Smooth muscle cell (in vitro differentiated cells): Measurements from ENCODE around the gene SURF4. TPM values are rescaled to one million over a fixed set of nuclear protein-coding genes. Genes with fewer than 3 reads are reported as not detected.
"Not testable (repeated sequence)": the region's sequence is repeated elsewhere in the genome, so short reads cannot be mapped to it uniquely, and the experiment has no call there.

Experiments used
- DNase-seq: peaks from one replicate; lab custom pipeline; 2025; ENCODE audit not compliant: unreplicated experiment; lab: John Stamatoyannopoulos, UW
- H2AFZ ChIP-seq: fragments of 200-600 bp; sonication (generic); 2 replicates; pipeline ENCODE4 v1.6.0; 2016; ENCODE audit warnings: antibody characterized with exemption, low read depth, mild to moderate bottlenecking
- H3F3A ChIP-seq: fragments of 200-600 bp; sonication (generic); 2 replicates; pipeline ENCODE4 v1.6.0; 2017; ENCODE audit warnings: antibody characterized with exemption, low read depth
- H3K27ac ChIP-seq: fragments of 200-600 bp; sonication (generic); 2 replicates; pipeline ENCODE4 v1.5.1; 2016; ENCODE audit warnings: low read depth, mild to moderate bottlenecking
- H3K27me3 ChIP-seq: fragments of 200-600 bp; sonication (generic); 2 replicates; pipeline ENCODE4 v1.6.1; 2016; ENCODE audit warnings: low read depth, mild to moderate bottlenecking
- H3K36me3 ChIP-seq: fragments of 200-600 bp; sonication (generic); 2 replicates; pipeline ENCODE4 v1.5.1; 2016; ENCODE audit warnings: low read depth
- H3K4me1 ChIP-seq: fragments of 200-600 bp; sonication (generic); 2 replicates; pipeline ENCODE4 v1.5.1; 2016; ENCODE audit warnings: low read depth
- H3K4me2 ChIP-seq: fragments of 200-600 bp; sonication (generic); 2 replicates; pipeline ENCODE4 v1.6.0; 2016; ENCODE audit warnings: mild to moderate bottlenecking
- H3K4me3 ChIP-seq: fragments of 200-600 bp; sonication (generic); 2 replicates; pipeline ENCODE4 v1.5.1; 2016; ENCODE audit warnings: mild to moderate bottlenecking
- H3K79me2 ChIP-seq: fragments of 200-600 bp; sonication (generic); 2 replicates; pipeline ENCODE4 v1.6.0; 2016; ENCODE audit warnings: low read depth, mild to moderate bottlenecking
- H3K9ac ChIP-seq: fragments of 200-600 bp; sonication (generic); 2 replicates; pipeline ENCODE4 v1.6.0; 2016; ENCODE audit warnings: low read depth
- H3K9me3 ChIP-seq: fragments of 200-600 bp; sonication (generic); replicated peaks from 2 replicates; pipeline ENCODE4 v1.5.1; 2016; ENCODE audit warnings: low read depth
- H4K20me1 ChIP-seq: fragments of 200-600 bp; sonication (generic); 2 replicates; pipeline ENCODE4 v1.6.0; 2016; ENCODE audit warnings: low read depth
- WGBS: methylation state at CpG from one replicate; pipeline ENCODE4 v1.1.7; 2016; ENCODE audit warnings: low lambda C conversion rate; 5-methylcytosine and 5-hydroxymethylcytosine counted together
- polyA plus RNA-seq: library from polyadenylated mRNA; unstranded; fragments of >200 nt; fragmentation: Nextera tagmentation; extraction: Ambion mirVana; gene quantifications from 2 replicates; pipeline ENCODE4 v1.2.1, GENCODE V29; 2016
- total RNA-seq: library from RNA; depleted of rRNA; stranded (reverse); fragments of >200 nt; gene quantifications from 2 replicates; pipeline ENCODE4 v1.2.3, GENCODE V29; 2014
- TF ChIP-seq, protein P1 (sequence below): fragments of 200-600 bp; sonication (generic); IDR thresholded peaks from 2 replicates; pipeline ENCODE4 v1.5.1; 2017; ENCODE audit warnings: borderline replicate concordance, mild to moderate bottlenecking, antibody characterized with exemption; ENCODE audit not compliant: insufficient read depth, poor library complexity, severe bottlenecking

The SURF4 gene
- total and polyA plus RNA-seq, 2 experiments from 2014 or later, result 353 to 396 TPM

DNA sequence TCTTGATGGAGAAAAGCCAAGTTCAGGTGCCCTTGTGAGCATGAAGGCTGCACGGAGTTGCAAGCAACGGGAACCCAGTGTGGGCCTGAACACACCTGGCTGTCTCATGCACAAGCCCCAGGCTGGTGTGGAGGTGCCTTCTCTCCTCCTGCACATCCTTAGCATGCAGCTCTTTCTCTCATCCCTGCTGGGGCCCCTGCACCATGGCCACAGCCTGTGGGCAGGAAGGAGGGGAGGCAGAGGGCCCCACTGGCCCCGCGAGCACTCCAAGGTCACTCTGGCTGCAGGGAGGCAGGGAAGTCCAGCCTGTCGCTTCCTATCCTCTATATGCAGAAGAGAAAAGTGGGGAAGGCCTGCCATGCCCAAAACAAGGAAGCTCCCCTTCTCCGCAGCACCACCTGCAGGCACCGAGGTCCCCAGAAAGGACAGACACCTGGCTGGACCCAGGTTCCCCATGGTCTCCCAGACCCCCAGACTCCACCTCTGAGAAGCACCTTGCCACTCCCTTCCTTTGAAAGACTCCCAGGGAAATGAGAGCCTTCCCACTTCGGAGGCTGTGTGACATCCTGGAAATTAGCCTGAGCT, 18.9 kb upstream of the SURF4 start:
- DNase-seq, result no peak
- Histone ChIP-seq H3K27me3 (no peaks in the 10 kb centered on the region), H3K79me2 (no peaks in the 10 kb centered on the region), H3K4me3 (no peak overlapping the region), H3K4me2 (no peak overlapping the region), H3K9ac (no peak overlapping the region), H3K9me3 (no peaks in the 10 kb centered on the region), H4K20me1 (no peaks in the 10 kb centered on the region), H3K4me1 (no peaks in the 10 kb centered on the region), H3K36me3 (no peaks in the 10 kb centered on the region), H3K27ac (no peak overlapping the region), H3F3A (no peaks in the 10 kb centered on the region), H2AFZ (no peak overlapping the region)
- WGBS, result 74% methylated on average over 8 of the region's 8 CpGs
- TF ChIP-seq, protein P1, sequence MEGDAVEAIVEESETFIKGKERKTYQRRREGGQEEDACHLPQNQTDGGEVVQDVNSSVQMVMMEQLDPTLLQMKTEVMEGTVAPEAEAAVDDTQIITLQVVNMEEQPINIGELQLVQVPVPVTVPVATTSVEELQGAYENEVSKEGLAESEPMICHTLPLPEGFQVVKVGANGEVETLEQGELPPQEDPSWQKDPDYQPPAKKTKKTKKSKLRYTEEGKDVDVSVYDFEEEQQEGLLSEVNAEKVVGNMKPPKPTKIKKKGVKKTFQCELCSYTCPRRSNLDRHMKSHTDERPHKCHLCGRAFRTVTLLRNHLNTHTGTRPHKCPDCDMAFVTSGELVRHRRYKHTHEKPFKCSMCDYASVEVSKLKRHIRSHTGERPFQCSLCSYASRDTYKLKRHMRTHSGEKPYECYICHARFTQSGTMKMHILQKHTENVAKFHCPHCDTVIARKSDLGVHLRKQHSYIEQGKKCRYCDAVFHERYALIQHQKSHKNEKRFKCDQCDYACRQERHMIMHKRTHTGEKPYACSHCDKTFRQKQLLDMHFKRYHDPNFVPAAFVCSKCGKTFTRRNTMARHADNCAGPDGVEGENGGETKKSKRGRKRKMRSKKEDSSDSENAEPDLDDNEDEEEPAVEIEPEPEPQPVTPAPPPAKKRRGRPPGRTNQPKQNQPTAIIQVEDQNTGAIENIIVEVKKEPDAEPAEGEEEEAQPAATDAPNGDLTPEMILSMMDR, result no peak

DNA sequence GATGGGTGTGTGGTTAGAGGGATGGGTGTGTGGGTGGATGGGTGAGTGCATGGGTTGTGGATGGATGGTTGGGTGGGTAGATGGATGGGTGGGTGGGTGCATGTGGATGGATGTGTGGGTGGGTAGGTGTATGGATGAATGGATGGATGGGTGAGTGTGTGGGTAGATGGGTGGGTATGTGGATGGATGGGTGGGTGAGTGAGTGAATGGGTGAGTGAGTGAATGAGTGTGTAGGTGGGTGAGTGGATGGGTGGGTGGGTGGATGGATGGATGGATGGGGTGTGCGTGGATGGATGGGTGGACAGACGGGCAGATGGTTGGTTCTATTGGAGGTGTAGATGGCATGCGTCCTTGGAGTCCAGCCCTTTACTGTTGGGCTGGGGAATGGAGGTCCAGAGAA, 17.5 kb upstream of the SURF4 start:
- Histone ChIP-seq H3K79me2 (no peaks in the 10 kb centered on the region), H3K9ac (no peak overlapping the region), H3F3A (no peaks in the 10 kb centered on the region), H3K9me3 (no peaks in the 10 kb centered on the region), H3K36me3 (no peaks in the 10 kb centered on the region), H3K27me3 (no peaks in the 10 kb centered on the region), H3K4me1 (no peaks in the 10 kb centered on the region), H3K4me3 (no peak overlapping the region), H4K20me1 (no peaks in the 10 kb centered on the region), H2AFZ (no peak overlapping the region), H3K4me2 (no peak overlapping the region), H3K27ac (no peak overlapping the region)
- TF ChIP-seq, protein P1, result no peak
- no peak for DNase-seq
- WGBS, result 100% methylated on average over 1 of the region's 3 CpGs

DNA sequence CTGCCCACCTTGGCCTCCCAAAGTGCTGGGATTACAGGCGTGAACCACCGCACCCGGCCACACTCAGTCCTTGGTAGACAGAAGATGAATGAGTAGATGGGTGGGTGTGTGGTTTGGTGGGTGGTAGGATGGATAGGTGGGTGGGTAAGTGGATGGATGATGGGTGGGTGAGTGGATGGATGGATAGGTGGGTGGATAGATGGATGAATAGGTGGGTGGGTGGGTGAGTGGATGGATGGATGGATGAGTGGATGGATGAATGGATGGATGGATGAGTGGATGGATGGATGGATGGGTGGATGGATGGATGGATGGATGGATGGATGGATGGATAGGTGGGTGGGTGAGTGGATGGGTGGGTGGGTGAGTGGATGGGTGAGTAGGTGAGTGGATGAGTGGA, 16.4 kb upstream of the SURF4 start:
- H3F3A ChIP-seq, H4K20me1 ChIP-seq, DNase-seq, H3K79me2 ChIP-seq, H3K27me3 ChIP-seq, H3K9me3 ChIP-seq, H3K4me2 ChIP-seq, H3K36me3 ChIP-seq, H3K27ac ChIP-seq, H2AFZ ChIP-seq, H3K9ac ChIP-seq, H3K4me3 ChIP-seq, H3K4me1 ChIP-seq: not testable (repeated sequence)
- WGBS, result 95% methylated on average over 3 of the region's 3 CpGs

DNA sequence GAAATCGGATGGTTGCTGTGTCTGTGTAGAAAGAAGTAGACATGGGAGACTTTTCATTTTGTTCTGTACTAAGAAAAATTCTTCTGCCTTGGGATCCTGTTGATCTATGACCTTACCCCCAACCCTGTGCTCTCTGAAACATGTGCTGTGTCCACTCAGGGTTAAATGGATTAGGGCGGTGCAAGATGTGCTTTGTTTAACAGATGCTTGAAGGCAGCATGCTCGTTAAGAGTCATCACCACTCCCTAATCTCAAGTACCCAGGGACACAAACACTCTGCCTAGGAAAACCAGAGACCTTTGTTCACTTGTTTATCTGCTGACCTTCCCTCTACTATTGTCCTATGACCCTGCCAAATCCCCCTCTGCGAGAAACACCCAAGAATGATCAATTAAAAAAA, 15.6 kb upstream of the SURF4 start:
- H3K79me2 ChIP-seq, DNase-seq, H3K4me3 ChIP-seq, H3K9me3 ChIP-seq, H3K27ac ChIP-seq, H3K9ac ChIP-seq, H2AFZ ChIP-seq, H3K4me1 ChIP-seq, H3K27me3 ChIP-seq, H3F3A ChIP-seq, H3K4me2 ChIP-seq, H4K20me1 ChIP-seq, H3K36me3 ChIP-seq: not testable (repeated sequence)
- WGBS, result 72% methylated on average over 3 of the region's 4 CpGs

DNA sequence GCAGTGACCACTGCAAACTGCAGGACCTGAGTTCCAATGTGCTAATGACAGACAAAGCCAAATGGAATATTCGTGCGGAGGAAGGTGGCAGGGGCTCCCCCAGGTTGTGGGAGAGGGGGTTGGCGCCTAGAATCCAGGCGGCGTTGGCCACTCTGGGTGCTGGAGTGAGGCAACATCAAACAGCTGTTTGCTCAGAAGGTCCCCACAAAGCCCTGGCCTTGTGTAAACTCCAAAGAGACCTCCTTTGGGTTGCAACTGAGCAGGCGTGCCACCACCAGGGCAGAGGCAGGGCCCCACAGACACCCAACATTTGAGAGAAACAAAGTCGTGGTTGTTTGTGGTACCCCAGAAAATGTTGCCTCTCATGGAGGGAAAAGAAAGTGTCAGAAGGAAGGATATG, 14.9 kb upstream of the SURF4 start:
- no peak for DNase-seq
- 93% methylated on average over 7 of the region's 7 CpGs for WGBS
- Histone ChIP-seq H3K9ac (no peak overlapping the region), H3K79me2 (no peaks in the 10 kb centered on the region), H3K27me3 (no peaks in the 10 kb centered on the region), H3F3A (no peaks in the 10 kb centered on the region), H3K4me3 (no peak overlapping the region), H2AFZ (no peak overlapping the region), H3K27ac (no peak overlapping the region), H3K4me1 (no peaks in the 10 kb centered on the region), H3K36me3 (no peaks in the 10 kb centered on the region), H3K4me2 (no peak overlapping the region), H3K9me3 (no peaks in the 10 kb centered on the region), H4K20me1 (no peaks in the 10 kb centered on the region)
- TF ChIP-seq, protein P1, result no peak
